IMR-90 (cell line): ENCODE results near the gene CHTF8. TPM values are rescaled to one million over a fixed set of nuclear protein-coding genes. Genes with fewer than 3 reads are reported as not detected.

Experiments used
- ATAC-seq: fragments of 200-7000 bp; cut with Tn5 transposase; 2 replicates; pipeline ENCODE4 v1.9.1; 2020; ENCODE audit warnings: low read depth, mild to moderate bottlenecking, moderate library complexity
- BruUV-seq: library from RNA; stranded (reverse); fragments of 400-500 nt; replicated peaks from 2 replicates; lab custom pipeline; 2021; lab: Mats Ljungman, UMichigan
- CTCF ChIA-PET: fragments of 300-600 bp; formaldehyde crosslinking; extraction: SDS; loops from one replicate; lab custom pipeline; 2021; ENCODE audit warnings: antibody characterized with exemption; lab: Yijun Ruan, JAX
- POLR2A ChIA-PET: fragments of 300-600 bp; sonication (Branson Sonifier 250); formaldehyde crosslinking; loops from one replicate; lab custom pipeline; 2022; ENCODE audit warnings: antibody characterized with exemption; ENCODE audit not compliant: unreplicated experiment; lab: Charles Lee
- DNase-seq: peaks from one replicate; pipeline ENCODE4 v3.0.0; 2013
- H2AFZ ChIP-seq: replicated peaks from 2 replicates; pipeline ENCODE3; 2013; ENCODE audit warnings: low read length, mild to moderate bottlenecking; ENCODE audit not compliant: poor library complexity
- H2AK5ac ChIP-seq: 2 replicates; pipeline ENCODE4 v1.6.1; 2013; ENCODE audit warnings: low read depth, low read length, inconsistent platforms
- H2AK9ac ChIP-seq: replicated peaks from 2 replicates; pipeline ENCODE3; 2013; ENCODE audit warnings: mild to moderate bottlenecking, low read depth, low read length, moderate library complexity; ENCODE audit not compliant: poor library complexity
- H2BK120ac ChIP-seq: 2 replicates; pipeline ENCODE4 v1.6.1; 2013; ENCODE audit warnings: low read depth, low read length, inconsistent platforms
- H2BK15ac ChIP-seq: 3 replicates; pipeline ENCODE4 v1.6.1; 2013; ENCODE audit warnings: low read depth, low read length, inconsistent platforms
- H2BK20ac ChIP-seq: 2 replicates; pipeline ENCODE4 v1.6.1; 2013; ENCODE audit warnings: low read depth, mild to moderate bottlenecking, inconsistent platforms, low read length, moderate library complexity
- H2BK5ac ChIP-seq: 2 replicates; pipeline ENCODE4 v1.6.1; 2013; ENCODE audit warnings: mild to moderate bottlenecking, low read depth, low read length, inconsistent platforms; ENCODE audit not compliant: poor library complexity, severe bottlenecking
- H3K14ac ChIP-seq: replicated peaks from 2 replicates; pipeline ENCODE4 v1.6.1; 2013; ENCODE audit warnings: low read depth, low read length, inconsistent platforms
- H3K18ac ChIP-seq: 2 replicates; pipeline ENCODE4 v1.6.1; 2013; ENCODE audit warnings: low read depth, low read length, control low read depth
- H3K23ac ChIP-seq: 2 replicates; pipeline ENCODE4 v1.6.1; 2013; ENCODE audit warnings: low read depth, low read length, inconsistent platforms
- H3K27ac ChIP-seq: 2 replicates; pipeline ENCODE4 v1.5.1; 2013; ENCODE audit warnings: mild to moderate bottlenecking, control low read depth, low read length; ENCODE audit not compliant: insufficient read depth
- H3K27me3 ChIP-seq: 2 replicates; pipeline ENCODE4 v1.6.1; 2013; ENCODE audit warnings: low read length; ENCODE audit not compliant: control insufficient read depth, insufficient read depth
- H3K36me3 ChIP-seq: 2 replicates; pipeline ENCODE4 v1.6.1; 2013; ENCODE audit warnings: low read length, mixed read lengths; ENCODE audit not compliant: control insufficient read depth, insufficient read depth
- H3K4ac ChIP-seq: 2 replicates; pipeline ENCODE4 v1.6.1; 2013; ENCODE audit warnings: low read depth, low read length, inconsistent platforms
- H3K4me1 ChIP-seq: 2 replicates; pipeline ENCODE4 v1.6.1; 2013; ENCODE audit warnings: low read length, mixed read lengths; ENCODE audit not compliant: control insufficient read depth, insufficient read depth
- H3K4me2 ChIP-seq: 2 replicates; pipeline ENCODE4 v1.6.1; 2013; ENCODE audit warnings: low read depth, mild to moderate bottlenecking, control low read depth, low read length, moderate library complexity
- H3K4me3 ChIP-seq: 2 replicates; pipeline ENCODE4 v1.5.1; 2013; ENCODE audit warnings: low read depth, mild to moderate bottlenecking, control low read depth, low read length, moderate library complexity; ENCODE audit not compliant: insufficient read depth
- H3K56ac ChIP-seq: 2 replicates; pipeline ENCODE4 v1.6.1; 2013; ENCODE audit warnings: low read length, inconsistent platforms; ENCODE audit not compliant: insufficient read depth; ENCODE audit errors: extremely low read depth
- H3K79me1 ChIP-seq, 2 experiments: 2 replicates each; pipeline ENCODE4 v1.6.1; 2013; ENCODE audit warnings: low read length in 2 of 2, inconsistent platforms in 1 of 2, low read depth in 1 of 2
- H3K9ac ChIP-seq: 2 replicates; pipeline ENCODE4 v1.6.1; 2013; ENCODE audit warnings: low read depth, low read length, control low read depth
- H3K9me1 ChIP-seq: 2 replicates; pipeline ENCODE4 v1.6.1; 2013; ENCODE audit warnings: low read length, inconsistent platforms; ENCODE audit not compliant: insufficient read depth
- H3K9me3 ChIP-seq: 2 replicates; pipeline ENCODE4 v1.6.1; 2013; ENCODE audit warnings: low read length; ENCODE audit not compliant: control insufficient read depth, insufficient read depth
- H4K20me1 ChIP-seq: 2 replicates; pipeline ENCODE4 v1.6.1; 2013; ENCODE audit warnings: low read length, inconsistent platforms; ENCODE audit not compliant: insufficient read depth
- H4K5ac ChIP-seq: 2 replicates; pipeline ENCODE4 v1.6.1; 2013; ENCODE audit warnings: mild to moderate bottlenecking, low read depth, low read length, control low read depth
- H4K8ac ChIP-seq, 2 experiments: 2 replicates each; pipeline ENCODE4 v1.6.1; 2013; ENCODE audit warnings: low read depth in 2 of 2, low read length in 2 of 2, control low read depth in 1 of 2, inconsistent platforms in 1 of 2
- H4K91ac ChIP-seq: 2 replicates; pipeline ENCODE4 v1.6.1; 2013; ENCODE audit warnings: low read depth, low read length, inconsistent platforms; ENCODE audit not compliant: insufficient read depth
- BHLHE40 ChIP-seq: fragments of 150-350 bp; IDR thresholded peaks from 2 replicates; pipeline ENCODE4 v1.6.1; 2016; ENCODE audit warnings: mild to moderate bottlenecking, low read depth, low read length
- CEBPB ChIP-seq: IDR thresholded peaks from 2 replicates; pipeline ENCODE4 v1.6.1; 2012; ENCODE audit warnings: low read depth, low read length, improper control_type of control experiment
- CHD1 ChIP-seq: IDR thresholded peaks from 2 replicates; pipeline ENCODE4 v1.6.1; 2012; ENCODE audit warnings: low read depth, low read length, improper control_type of control experiment
- CTCF ChIP-seq: conservative IDR thresholded peaks from 2 replicates; pipeline ENCODE4 v1.5.1; 2012; ENCODE audit warnings: mild to moderate bottlenecking, low read depth, low read length, improper control_type of control experiment
- FOS ChIP-seq: fragments of 150-350 bp; IDR thresholded peaks from 2 replicates; pipeline ENCODE4 v1.6.1; 2016; ENCODE audit warnings: low read depth, low read length
- MAFK ChIP-seq: IDR thresholded peaks from 2 replicates; pipeline ENCODE4 v1.6.1; 2012; ENCODE audit warnings: low read depth, low read length, improper control_type of control experiment
- MAZ ChIP-seq: IDR thresholded peaks from 2 replicates; pipeline ENCODE4 v1.6.1; 2012; ENCODE audit warnings: low read depth, mild to moderate bottlenecking, low read length, improper control_type of control experiment, moderate library complexity, borderline replicate concordance
- MXI1 ChIP-seq: IDR thresholded peaks from 2 replicates; pipeline ENCODE4 v1.6.1; 2012; ENCODE audit warnings: low read depth, mild to moderate bottlenecking, low read length, moderate library complexity, borderline replicate concordance
- NFE2L2 ChIP-seq: fragments of 150-350 bp; IDR thresholded peaks from 2 replicates; pipeline ENCODE4 v1.6.1; 2016; ENCODE audit warnings: low read depth, mild to moderate bottlenecking, low read length
- POLR2A ChIP-seq: IDR thresholded peaks from 2 replicates; pipeline ENCODE4 v1.6.1; 2012; ENCODE audit warnings: mild to moderate bottlenecking, low read depth, low read length
- RAD21 ChIP-seq: IDR thresholded peaks from 2 replicates; pipeline ENCODE4 v1.6.1; 2012; ENCODE audit warnings: low read length, improper control_type of control experiment
- RCOR1 ChIP-seq: IDR thresholded peaks from 2 replicates; pipeline ENCODE4 v1.6.1; 2012; ENCODE audit warnings: mild to moderate bottlenecking, low read length, improper control_type of control experiment; ENCODE audit not compliant: insufficient replicate concordance
- RFX5 ChIP-seq: IDR thresholded peaks from 2 replicates; pipeline ENCODE4 v1.8.0; 2012; ENCODE audit warnings: low read depth, mild to moderate bottlenecking, low read length, moderate library complexity
- SMC3 ChIP-seq: fragments of 150-350 bp; IDR thresholded peaks from 2 replicates; pipeline ENCODE4 v1.6.1; 2016; ENCODE audit warnings: low read depth, mild to moderate bottlenecking, antibody characterized with exemption, low read length, moderate library complexity
- USF2 ChIP-seq: fragments of 150-350 bp; IDR thresholded peaks from 2 replicates; pipeline ENCODE4 v1.6.1; 2017; ENCODE audit warnings: mild to moderate bottlenecking, antibody characterized with exemption, low read length, low read depth
- WGBS, 2 experiments: methylation state at CpG; one replicate each; pipeline versions ENCODE4 v1.1.5 to v1.1.7; 2013; ENCODE audit warnings: missing lambda C conversion rate in 2 of 2; ENCODE audit not compliant: insufficient read length in 1 of 2; ENCODE audit errors: extremely low coverage in 2 of 2; 5-methylcytosine and 5-hydroxymethylcytosine counted together
- dilution Hi-C: fragments of 300-500 bp; cut with HindIII; formaldehyde crosslinking; loops from one replicate; pipeline ENCODE4 v1.14.3; 2018; ENCODE audit warnings: low sequenced_read_pairs; ENCODE audit not compliant: unreplicated experiment
- in situ Hi-C: fragments of 300-500 bp; cut with MboI; formaldehyde crosslinking; loops from 3 replicates; pipeline ENCODE4 v1.14.3; 2019; ENCODE audit warnings: low sequenced_read_pairs, inconsistent platforms, mixed read lengths
- intact Hi-C: fragments of 100-400 bp; cut with micrococcal nuclease; formaldehyde crosslinking; loops from 2 replicates; pipeline ENCODE4 v1.10.0; 2022
- polyA plus RNA-seq, 3 experiments: library from polyadenylated mRNA; depleted of rRNA; stranded (reverse); fragments of >200 nt; gene quantifications; 2 replicates each; pipeline ENCODE4 v1.2.3, GENCODE V29; 2012; ENCODE audit warnings: low replicate concordance in 1 of 3
- total RNA-seq: library from RNA; depleted of rRNA; stranded (reverse); fragments of >200 nt; gene quantifications from 2 replicates; pipeline ENCODE4 v1.2.3, GENCODE V29; 2012
- TF ChIP-seq, protein P1 (sequence below): fragments of 150-350 bp; IDR thresholded peaks from 2 replicates; pipeline ENCODE4 v1.6.1; 2016; ENCODE audit warnings: low read depth, mild to moderate bottlenecking, low read length, moderate library complexity, borderline replicate concordance

The CHTF8 gene
- total and polyA plus RNA-seq, 2 of the 4 experiments (the other 2 are of a cell fraction), result 47.1 to 122 TPM

DNA sequence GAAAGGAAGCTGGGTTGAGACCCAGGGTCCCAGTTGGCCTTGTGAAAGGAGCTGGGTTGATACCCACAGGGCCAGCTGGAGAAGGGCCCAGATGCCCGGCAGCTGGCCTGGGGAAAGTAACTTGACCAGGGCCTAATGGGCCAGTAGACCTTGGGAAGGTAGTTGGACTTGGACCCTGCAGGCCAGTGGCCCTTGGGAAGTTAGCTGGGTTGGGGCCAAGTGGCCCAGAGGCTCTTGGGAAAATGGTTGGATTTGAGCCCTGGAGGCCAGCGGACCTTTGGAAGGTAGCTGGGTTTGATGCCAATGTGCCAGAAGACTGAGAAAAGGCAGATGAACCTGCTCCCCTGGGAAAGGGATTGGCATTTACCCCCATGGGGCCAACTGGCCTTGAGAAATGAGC is 13.4 kb downstream of the CHTF8 start:
- 100% methylated on average over 1 of the region's 2 CpGs; no CpG with 5 or more reads in 1 of the 2 experiments for WGBS, 2 experiments
- Histone ChIP-seq H2AFZ (no peak overlapping the region), H3K9ac (no peak overlapping the region), H4K5ac (no peak overlapping the region), H3K18ac (no peak overlapping the region), H3K4me2 (no peak overlapping the region), H3K79me1 (peaks cover 33 to 60% of the 10 kb centered on the region in 2 experiments), H3K4me3 (no peak overlapping the region), H2BK15ac (no peak overlapping the region), H3K23ac (no peak overlapping the region), H3K14ac (no peak overlapping the region), H3K9me1 (peaks cover 6% of the 10 kb centered on the region), H4K20me1 (peaks cover 13% of the 10 kb centered on the region), H3K27ac (no peak overlapping the region), H2AK9ac (no peak overlapping the region), H2BK5ac (no peak overlapping the region), H3K27me3 (no peaks in the 10 kb centered on the region), H3K9me3 (no peaks in the 10 kb centered on the region), H3K36me3 (peaks cover 55% of the 10 kb centered on the region), H4K91ac (no peak overlapping the region), H2BK20ac (no peak overlapping the region), H2AK5ac (no peak overlapping the region), H3K4me1 (no peaks in the 10 kb centered on the region), H2BK120ac (no peak overlapping the region), H3K4ac (no peak overlapping the region), H3K56ac (no peak overlapping the region), H4K8ac (no peak overlapping the region)
- CTCF ChIA-PET, result no interaction called here
- intact Hi-C loops, result no loop called here
- dilution Hi-C loops, result no loop called here
- TF ChIP-seq CHD1, result no peak
- TF ChIP-seq MAZ, result no peak
- TF ChIP-seq RFX5, result no peak
- no peak for TF ChIP-seq FOS
- no peak for TF ChIP-seq USF2
- TF ChIP-seq MXI1, result no peak
- no peak for TF ChIP-seq CEBPB
- no peak for TF ChIP-seq MAFK
- no peak for TF ChIP-seq CTCF
- TF ChIP-seq SMC3, result no peak
- TF ChIP-seq RCOR1, result no peak
- no peak for TF ChIP-seq RAD21
- no peak for TF ChIP-seq BHLHE40
- TF ChIP-seq NFE2L2, result no peak
- TF ChIP-seq POLR2A, result no peak
- TF ChIP-seq, protein P1, sequence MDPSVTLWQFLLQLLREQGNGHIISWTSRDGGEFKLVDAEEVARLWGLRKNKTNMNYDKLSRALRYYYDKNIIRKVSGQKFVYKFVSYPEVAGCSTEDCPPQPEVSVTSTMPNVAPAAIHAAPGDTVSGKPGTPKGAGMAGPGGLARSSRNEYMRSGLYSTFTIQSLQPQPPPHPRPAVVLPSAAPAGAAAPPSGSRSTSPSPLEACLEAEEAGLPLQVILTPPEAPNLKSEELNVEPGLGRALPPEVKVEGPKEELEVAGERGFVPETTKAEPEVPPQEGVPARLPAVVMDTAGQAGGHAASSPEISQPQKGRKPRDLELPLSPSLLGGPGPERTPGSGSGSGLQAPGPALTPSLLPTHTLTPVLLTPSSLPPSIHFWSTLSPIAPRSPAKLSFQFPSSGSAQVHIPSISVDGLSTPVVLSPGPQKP, result no peak
- no TSS peak for BruUV-seq
- ATAC-seq (no peak), DNase-seq (no peak)
- in situ Hi-C loops, result loop anchor here (5.0 to 10.0 kb wide), 3 partner anchors 144 to 414 kb away; no protein-coding TSS in a partner anchor
- POLR2A ChIA-PET, result no interaction called here
